ENCODE data around the gene GPR68.

GPR68 gene

DNA sequence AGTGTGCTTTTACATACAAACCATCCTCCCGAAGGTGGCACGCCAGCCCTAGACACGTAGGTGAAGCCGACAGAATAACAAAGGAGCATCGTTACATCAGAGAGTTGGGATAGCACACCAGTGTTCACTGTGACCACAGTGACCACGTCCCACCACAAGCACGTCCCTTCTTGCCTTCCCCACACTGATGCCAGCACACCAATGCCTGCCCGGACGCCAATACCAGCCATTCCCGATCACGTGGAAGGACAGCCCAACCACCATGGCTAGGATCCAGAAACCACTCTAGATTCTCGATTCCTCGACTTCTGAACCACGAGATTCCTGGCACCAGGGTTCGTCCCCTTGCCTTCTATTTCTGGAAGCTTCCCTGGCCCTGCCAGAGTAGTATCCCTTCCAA is 48.0 kb upstream of the GPR68 start:
- Histone ChIP-seq H3K79me2 (ENCODE audit: control insufficient read depth, low read length) (no peaks in the 10 kb centered on the region; the same call in 1 of the 2 replicates), H3K4me3 (ENCODE audit: low read length) (no peak overlapping the region), H3K4me2 (ENCODE audit: low read length) (no peak overlapping the region), H3K9me2 (replicated peaks; ENCODE audit: control insufficient read depth, low read length) (no peaks in the 10 kb centered on the region), H3K36me3 (ENCODE audit: control insufficient read depth, low read length) (peaks cover 96% of the 10 kb centered on the region), H3F3A (ENCODE audit: control insufficient read depth, insufficient read depth) (peaks cover 23% of the 10 kb centered on the region), H4K20me1 (ENCODE audit: control insufficient read depth, insufficient read depth, low read depth, low read length) (no peaks in the 10 kb centered on the region), H3K27ac (ENCODE audit: low read depth, low read length) (no peak overlapping the region), H3K4me1 (ENCODE audit: control insufficient read depth, low read length) (no peaks in the 10 kb centered on the region), H3K9me3 (ENCODE audit: control insufficient read depth, insufficient read depth, low read length) (no peaks in the 10 kb centered on the region), H3K27me3 (ENCODE audit: control insufficient read depth, low read length) (no peaks in the 10 kb centered on the region)
- TF ChIP-seq, protein P1, sequence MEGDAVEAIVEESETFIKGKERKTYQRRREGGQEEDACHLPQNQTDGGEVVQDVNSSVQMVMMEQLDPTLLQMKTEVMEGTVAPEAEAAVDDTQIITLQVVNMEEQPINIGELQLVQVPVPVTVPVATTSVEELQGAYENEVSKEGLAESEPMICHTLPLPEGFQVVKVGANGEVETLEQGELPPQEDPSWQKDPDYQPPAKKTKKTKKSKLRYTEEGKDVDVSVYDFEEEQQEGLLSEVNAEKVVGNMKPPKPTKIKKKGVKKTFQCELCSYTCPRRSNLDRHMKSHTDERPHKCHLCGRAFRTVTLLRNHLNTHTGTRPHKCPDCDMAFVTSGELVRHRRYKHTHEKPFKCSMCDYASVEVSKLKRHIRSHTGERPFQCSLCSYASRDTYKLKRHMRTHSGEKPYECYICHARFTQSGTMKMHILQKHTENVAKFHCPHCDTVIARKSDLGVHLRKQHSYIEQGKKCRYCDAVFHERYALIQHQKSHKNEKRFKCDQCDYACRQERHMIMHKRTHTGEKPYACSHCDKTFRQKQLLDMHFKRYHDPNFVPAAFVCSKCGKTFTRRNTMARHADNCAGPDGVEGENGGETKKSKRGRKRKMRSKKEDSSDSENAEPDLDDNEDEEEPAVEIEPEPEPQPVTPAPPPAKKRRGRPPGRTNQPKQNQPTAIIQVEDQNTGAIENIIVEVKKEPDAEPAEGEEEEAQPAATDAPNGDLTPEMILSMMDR (IDR thresholded peaks at IDR 0.05; ENCODE audit: low read depth, low read length, poor library complexity, severe bottlenecking) = no peak
- TF ChIP-seq EZH2phosphoT487 (IDR thresholded peaks at IDR 0.05; ENCODE audit: borderline replicate concordance, low read length) = no peak

- Histone ChIP-seq H4K20me1 (ENCODE audit: control insufficient read depth, insufficient read depth, low read depth, low read length) (no peaks in the 10 kb centered on the region), H3K27me3 (ENCODE audit: control insufficient read depth, low read length) (no peaks in the 10 kb centered on the region), H3K4me2 (ENCODE audit: low read length) (no peak overlapping the region), H3K9me3 (ENCODE audit: control insufficient read depth, insufficient read depth, low read length) (no peaks in the 10 kb centered on the region), H3K36me3 (ENCODE audit: control insufficient read depth, low read length) (peaks cover 93% of the 10 kb centered on the region), H3F3A (ENCODE audit: control insufficient read depth, insufficient read depth) (peaks cover 29% of the 10 kb centered on the region), H3K9me2 (replicated peaks; ENCODE audit: control insufficient read depth, low read length) (no peaks in the 10 kb centered on the region), H3K4me1 (ENCODE audit: control insufficient read depth, low read length) (peaks cover 4% of the 10 kb centered on the region), H3K4me3 (ENCODE audit: low read length) (no peak overlapping the region), H3K79me2 (ENCODE audit: control insufficient read depth, low read length) (no peaks in the 10 kb centered on the region; the same call in 1 of the 2 replicates), H3K27ac (ENCODE audit: low read depth, low read length) (no peak overlapping the region)
- TF ChIP-seq, protein P1 (IDR thresholded peaks at IDR 0.05; ENCODE audit: low read depth, low read length, poor library complexity, severe bottlenecking) = no peak
- no peak for TF ChIP-seq EZH2phosphoT487 (IDR thresholded peaks at IDR 0.05; ENCODE audit: borderline replicate concordance, low read length)
These were observed 47.4 kb upstream of the GPR68 start for GRCh38 chr14:91291786-91292405.

- Histone ChIP-seq H3K4me1 (ENCODE audit: control insufficient read depth, low read length) (peaks cover 13% of the 10 kb centered on the region), H3K4me3 (ENCODE audit: low read length) (no peak overlapping the region), H3F3A (ENCODE audit: control insufficient read depth, insufficient read depth) (peaks cover 35% of the 10 kb centered on the region), H3K27ac (ENCODE audit: low read depth, low read length) (no peak overlapping the region), H3K4me2 (ENCODE audit: low read length) (no peak overlapping the region), H3K36me3 (ENCODE audit: control insufficient read depth, low read length) (peaks cover 92% of the 10 kb centered on the region), H3K9me3 (ENCODE audit: control insufficient read depth, insufficient read depth, low read length) (no peaks in the 10 kb centered on the region), H3K27me3 (ENCODE audit: control insufficient read depth, low read length) (no peaks in the 10 kb centered on the region), H3K79me2 (ENCODE audit: control insufficient read depth, low read length) (peaks cover 3% of the 10 kb centered on the region; the same call in 1 of the 2 replicates), H4K20me1 (ENCODE audit: control insufficient read depth, insufficient read depth, low read depth, low read length) (no peaks in the 10 kb centered on the region), H3K9me2 (replicated peaks; ENCODE audit: control insufficient read depth, low read length) (no peaks in the 10 kb centered on the region)
- TF ChIP-seq, protein P1 (IDR thresholded peaks at IDR 0.05; ENCODE audit: low read depth, low read length, poor library complexity, severe bottlenecking) = no peak
- TF ChIP-seq EZH2phosphoT487 (IDR thresholded peaks at IDR 0.05; ENCODE audit: borderline replicate concordance, low read length) = no peak
These were observed 46.5 kb upstream of the GPR68 start for GRCh38 chr14:91290986-91291385.
